NCI-H2029 (cell line): ENCODE measurements around the gene FAM78A.
"Not testable (repeated sequence)": the region's sequence is repeated elsewhere in the genome, so short reads cannot be mapped to it uniquely, and the experiment has no call there.

ENCODE experiments used
- DNase-seq: peaks from one replicate; lab custom pipeline; 2025; lab: John Stamatoyannopoulos, UW

FAM78A gene

GRCh38 chr9:131281119-131281965 is 5.0 kb upstream of the FAM78A start:
- DNase-seq: no peak

- no peak for DNase-seq
Measured at GRCh38 chr9:131280660-131281059, 4.3 kb upstream of the FAM78A start.

GRCh38 chr9:131279863-131280570 is 3.7 kb upstream of the FAM78A start:
- DNase-seq: no peak

GRCh38 chr9:131279196-131279862 is 3.0 kb upstream of the FAM78A start:
- no peak for DNase-seq

GRCh38 chr9:131278702-131279111 is 2.4 kb upstream of the FAM78A start:
- no peak for DNase-seq

- DNase-seq: peak; percentile 57
Measured at GRCh38 chr9:131277910-131278701, 1.8 kb upstream of the FAM78A start.

- no peak for DNase-seq
Measured at GRCh38 chr9:131277287-131277909, 1.1 kb upstream of the FAM78A start.

- DNase-seq: no peak
Measured at GRCh38 chr9:131276891-131277286, 579 bp upstream of the FAM78A start.

GRCh38 chr9:131275332-131276093 is 797 bp downstream of the FAM78A start:
- no peak for DNase-seq

GRCh38 chr9:131274674-131275331 is 1.5 kb downstream of the FAM78A start:
- DNase-seq: no peak

GRCh38 chr9:131273856-131274673 is 2.2 kb downstream of the FAM78A start:
- DNase-seq: no peak

GRCh38 chr9:131273146-131273855 is 3.0 kb downstream of the FAM78A start:
- DNase-seq: no peak

GRCh38 chr9:131272212-131272611 is 4.1 kb downstream of the FAM78A start:
- no peak for DNase-seq

GRCh38 chr9:131271506-131271931 is 4.8 kb downstream of the FAM78A start:
- DNase-seq: no peak

- DNase-seq: not testable (repeated sequence)
Measured at GRCh38 chr9:131271016-131271273, 5.4 kb downstream of the FAM78A start.

GRCh38 chr9:131270171-131271015 is 5.9 kb downstream of the FAM78A start:
- DNase-seq: no peak

GRCh38 chr9:131266266-131267229 is 9.8 kb downstream of the FAM78A start:
- no peak for DNase-seq
